ENCODE measurements around the gene BANF2.

Gene BANF2

DNA sequence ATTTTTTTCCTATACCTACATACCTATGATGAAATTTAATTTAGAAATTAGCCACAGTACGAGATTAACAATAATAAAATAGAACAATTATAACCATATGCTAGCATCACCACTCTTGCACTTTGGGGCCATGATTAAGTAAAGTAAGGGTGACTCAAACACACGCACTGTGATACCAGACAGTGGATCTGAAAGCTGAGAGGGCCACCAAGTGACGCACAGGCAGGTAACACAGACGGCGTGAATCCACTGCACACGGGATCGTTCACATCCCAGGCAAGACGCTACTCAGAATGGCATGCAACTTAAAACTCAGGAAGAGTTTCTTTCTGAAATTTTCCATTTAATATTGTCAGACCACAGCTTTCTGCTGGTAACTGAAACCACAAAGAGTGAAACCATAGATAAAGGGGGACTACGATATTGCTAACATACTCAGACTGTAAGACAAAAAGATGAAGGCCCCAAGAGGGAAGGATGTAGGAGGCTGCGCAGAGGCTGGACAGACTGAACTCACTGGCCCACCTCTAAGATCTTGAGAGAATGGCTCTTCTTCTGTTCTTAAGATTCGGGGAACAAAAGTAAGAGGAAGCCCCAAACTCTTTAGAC is 35.6 kb upstream of the BANF2 start:
- DNase-seq (ENCODE audit: low read depth in 3 of 3): no peak

DNA sequence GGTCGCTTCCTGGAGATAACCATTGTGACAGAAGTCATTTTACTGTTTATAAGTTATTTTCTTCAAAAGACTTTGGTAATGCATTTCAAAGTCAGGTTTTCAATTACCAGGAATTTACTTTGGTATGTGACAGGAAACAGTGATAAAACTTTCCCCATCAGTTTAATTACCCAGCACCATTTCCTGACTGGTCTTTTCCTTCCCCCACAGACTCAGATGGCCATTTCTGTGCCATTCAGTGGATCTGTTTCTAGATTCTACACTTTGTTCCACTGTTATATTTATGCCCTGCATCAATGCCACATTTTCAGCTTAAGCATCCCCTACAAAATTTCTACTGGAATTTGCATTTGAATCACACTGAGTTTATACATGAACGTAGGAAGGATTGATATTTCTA is 34.0 kb upstream of the BANF2 start:
- no peak for DNase-seq (ENCODE audit: low read depth in 3 of 3)

DNA sequence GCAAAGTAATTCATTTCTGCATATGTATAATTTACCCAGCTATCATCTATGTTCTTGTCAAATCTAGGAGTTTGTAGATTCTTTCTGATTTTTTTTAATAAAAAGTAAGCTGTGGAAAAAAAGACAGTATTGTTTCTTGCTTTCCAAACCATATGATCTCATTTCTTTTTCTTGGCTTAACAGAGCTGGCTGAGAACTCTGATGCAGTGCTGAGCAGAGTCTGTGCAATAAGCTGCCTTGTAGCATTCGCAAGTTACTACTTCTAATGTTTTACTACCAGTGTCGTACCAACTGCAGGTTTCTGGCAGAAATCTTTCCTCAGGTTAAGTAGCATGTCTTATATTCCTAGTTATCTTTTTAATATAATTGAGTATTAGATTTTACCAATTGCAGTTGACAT is 33.3 kb upstream of the BANF2 start:
- no peak for DNase-seq (ENCODE audit: low read depth in 3 of 3)

DNA sequence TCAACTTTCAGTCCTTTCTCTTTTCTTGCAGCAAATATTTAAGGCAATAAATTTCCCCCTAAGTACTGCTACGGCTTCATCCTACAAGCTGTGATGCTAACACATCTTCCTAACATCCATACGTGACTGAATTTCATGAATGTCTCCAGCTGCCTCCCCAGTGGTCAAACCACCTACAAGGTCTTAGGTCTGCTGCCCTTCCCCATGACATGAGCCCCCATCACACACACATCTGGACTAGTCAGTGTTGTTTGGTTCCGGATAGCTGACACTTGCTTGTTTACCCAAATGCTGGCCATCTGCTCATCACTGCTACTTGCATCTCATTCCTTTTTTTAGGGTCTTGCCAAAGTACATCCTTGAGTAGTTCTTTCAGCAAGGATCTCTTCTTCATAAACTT is 32.3 kb upstream of the BANF2 start:
- no peak for DNase-seq (ENCODE audit: low read depth in 3 of 3)

DNA sequence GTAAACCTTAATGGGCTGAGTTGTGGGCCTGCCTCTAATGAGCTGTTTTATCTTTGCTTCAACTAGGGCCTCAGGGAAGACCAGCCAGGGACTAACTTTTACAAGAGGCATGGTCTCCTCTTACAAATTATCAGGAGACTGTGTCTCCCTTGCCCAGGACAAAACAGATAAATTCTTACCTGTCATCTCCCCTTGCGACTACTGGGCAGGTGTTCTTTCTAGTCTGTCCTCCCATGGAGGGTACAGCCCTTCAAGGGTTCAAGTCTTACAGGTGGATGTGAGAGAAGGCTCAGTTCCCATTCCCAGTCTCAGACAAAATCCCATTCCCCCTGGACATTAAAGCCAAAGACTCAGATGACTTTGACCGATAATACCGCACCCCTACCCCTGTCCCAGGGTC is 31.3 kb upstream of the BANF2 start:
- no peak for DNase-seq (ENCODE audit: low read depth in 3 of 3)

DNA sequence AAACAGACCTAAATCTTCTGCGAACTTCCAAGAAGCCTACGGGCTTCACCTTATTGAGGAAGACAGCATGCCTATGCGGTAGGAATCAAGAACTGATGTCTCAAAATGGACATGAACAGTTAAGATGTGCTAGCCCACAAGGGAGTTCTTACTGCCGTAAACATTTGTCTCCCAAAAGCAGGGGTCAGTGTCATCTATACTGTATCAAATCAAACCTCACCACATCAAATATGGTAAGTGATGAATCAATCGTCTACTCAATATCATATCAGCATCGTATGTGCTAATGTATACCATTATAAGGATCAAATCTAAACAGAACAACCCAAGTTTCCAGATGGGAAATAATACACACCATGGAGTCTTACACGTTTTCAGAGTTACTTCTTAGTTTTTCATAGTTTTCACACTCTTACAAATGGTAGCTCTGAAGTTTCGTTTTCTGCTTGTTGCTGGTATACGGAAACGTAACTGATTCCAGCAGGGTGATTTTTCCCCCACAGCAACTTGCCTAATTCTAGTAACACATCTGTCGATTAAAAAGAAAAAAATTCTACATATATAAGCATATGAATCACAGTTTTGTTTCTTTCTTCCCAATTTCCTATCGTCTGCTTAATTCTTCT is 30.3 kb upstream of the BANF2 start:
- DNase-seq (ENCODE audit: low read depth in 3 of 3): no peak

DNA sequence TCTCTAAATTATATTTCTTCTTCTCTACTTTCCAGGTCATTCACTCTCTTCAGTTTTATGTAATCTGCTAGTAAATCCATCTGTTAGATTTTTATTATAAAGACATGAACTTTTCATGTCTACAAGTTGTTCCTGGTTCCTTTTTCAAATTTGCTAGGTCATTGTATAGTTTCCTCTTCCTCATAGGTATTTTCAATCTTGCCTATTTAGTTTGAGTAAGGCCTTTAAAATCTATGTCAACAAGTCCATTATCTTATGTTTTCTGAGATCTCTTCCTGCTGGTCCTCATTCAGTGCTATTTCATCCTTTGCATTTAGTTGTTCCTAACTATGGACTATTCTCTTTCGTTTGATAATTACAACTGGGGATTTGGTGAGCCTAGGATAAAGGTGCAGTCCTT is 28.8 kb upstream of the BANF2 start:
- no peak for DNase-seq (ENCODE audit: low read depth in 3 of 3)

DNA sequence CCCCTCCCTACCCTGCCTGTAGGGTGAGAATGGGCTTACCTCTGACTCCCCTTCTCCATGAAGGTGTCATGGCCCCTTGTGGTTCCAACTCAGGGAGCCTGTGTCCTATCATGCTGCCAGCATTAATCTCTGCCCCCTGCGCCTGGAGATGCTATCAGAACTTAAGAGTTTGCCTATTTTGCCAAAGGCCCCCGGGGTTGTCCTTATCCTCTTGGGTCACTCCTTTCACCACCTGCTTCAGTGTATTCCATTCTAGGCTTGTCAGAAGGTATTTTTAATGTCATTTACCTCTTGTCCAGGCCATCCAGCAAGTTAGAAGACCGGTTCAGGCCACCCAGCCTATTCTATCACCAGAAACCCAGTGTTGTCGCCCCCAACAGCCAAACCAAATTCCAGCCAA is 28.2 kb upstream of the BANF2 start:
- no peak for DNase-seq (ENCODE audit: low read depth in 3 of 3)

DNA sequence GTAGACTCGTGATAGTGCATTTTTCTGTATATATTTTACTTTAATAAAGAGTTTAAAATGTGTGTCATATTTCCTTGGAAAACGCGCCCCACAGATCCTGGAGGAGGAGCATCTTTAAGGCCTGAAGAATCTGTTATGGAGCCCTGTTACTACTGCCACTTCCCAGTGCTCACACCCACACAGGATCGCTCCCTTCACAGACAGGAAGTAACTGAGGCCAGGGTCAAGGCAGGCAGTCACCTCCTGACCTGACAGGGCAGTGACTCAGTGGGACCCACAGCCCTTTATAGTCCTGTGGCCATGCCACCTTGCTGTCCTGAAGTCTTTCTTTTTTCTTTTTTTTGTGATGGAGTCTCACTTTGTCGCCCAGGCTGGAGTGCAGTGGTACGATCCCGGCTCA is 26.7 kb upstream of the BANF2 start:
- no peak for DNase-seq (ENCODE audit: low read depth in 3 of 3)

DNA sequence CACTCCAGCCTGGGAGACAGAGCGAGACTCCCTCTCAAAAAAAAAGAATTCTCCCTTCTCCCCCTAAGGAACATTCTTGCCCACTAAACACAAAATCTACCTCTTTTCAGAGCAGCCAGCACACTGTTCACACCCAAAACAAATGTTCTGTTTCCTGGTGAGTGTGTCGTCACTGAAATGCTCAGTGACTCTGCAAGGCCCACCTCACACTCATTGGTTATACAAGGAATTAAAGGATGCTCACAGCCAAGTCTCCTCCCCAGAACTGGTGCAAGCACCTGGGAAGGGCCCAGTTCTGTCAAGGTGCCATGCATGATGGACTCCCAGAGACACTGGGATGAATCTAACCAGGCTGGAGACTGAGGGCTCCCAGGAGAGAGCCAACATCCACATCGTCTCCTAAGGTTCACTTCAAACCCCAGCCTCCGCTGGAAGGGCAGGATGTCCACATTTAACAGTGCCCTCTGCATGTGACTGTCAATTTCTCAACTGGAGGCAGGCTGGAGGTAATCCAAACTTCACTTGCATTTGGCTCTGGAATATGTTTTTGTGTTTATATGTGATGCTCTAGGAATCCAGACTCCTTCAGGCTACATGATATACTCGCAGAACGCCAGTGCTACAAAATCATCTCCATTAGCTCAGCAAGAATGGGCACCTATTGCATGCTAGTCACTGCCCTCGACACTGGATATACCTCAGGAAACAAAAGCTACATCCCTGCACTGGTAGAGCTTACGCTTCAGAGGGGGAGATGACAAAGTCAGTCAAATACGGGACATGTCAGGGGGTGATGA is 24.8 kb upstream of the BANF2 start:
- DNase-seq (ENCODE audit: low read depth in 3 of 3): no peak

DNA sequence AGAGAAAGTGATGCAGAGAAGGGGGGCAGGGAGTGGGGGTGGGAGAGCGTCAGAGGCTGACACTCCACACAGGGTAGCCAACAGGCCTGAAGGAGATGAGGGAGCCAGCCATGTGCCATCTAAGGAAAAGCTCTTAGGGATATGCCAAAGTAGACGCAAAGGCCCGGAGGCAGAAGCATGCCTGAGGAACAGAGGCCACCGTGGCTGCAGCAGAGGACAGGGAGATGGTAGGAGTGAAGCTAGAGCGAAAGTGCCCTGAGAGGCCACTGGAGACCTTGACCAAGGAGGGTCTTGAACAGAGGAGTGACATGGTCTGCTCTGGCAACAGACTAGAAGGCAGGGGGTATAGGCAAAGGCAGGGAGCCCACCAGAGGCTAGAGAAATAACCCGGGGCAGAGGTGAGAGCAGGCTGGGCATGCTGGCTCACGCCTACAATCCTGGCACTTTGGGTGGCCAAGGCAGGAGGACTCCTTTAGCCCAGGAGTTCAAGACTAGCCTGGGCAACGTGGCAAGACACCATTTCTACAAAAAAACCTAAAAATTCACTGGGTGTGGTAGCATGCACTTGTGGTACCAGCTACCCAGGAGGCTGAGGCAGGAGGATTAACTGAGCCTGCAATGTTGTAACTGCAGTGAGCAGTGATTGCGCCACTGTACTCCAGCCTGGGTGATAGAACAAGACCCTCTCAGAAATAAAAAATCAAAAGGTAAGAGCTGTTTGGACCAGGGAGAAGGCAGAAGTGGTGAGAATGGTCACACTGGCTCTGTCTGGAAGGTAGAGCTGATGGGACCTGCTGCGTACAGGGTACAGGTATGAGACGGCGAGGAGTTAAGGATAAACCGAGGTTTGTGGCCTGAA is 24.0 kb upstream of the BANF2 start:
- no peak for DNase-seq (ENCODE audit: low read depth in 3 of 3)

DNA sequence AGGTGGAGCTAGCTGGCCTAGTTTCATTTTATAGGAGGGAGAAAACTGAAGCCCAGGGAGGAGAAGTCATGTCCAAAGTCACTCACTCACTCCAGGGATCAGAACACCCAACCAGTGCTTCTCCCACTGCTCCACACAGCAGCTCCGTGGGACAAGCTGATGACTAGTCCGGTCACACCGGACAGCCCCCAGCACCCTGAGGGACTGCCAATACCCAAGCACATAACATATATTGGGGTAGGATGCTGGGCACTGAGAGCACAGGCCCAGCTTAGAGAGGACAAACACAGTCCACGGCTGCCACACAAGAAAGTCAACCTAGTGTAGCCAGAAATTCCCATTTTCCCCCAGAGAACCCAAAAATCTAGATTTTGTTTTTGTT is 23.4 kb upstream of the BANF2 start:
- DNase-seq (ENCODE audit: low read depth in 3 of 3): no peak

DNA sequence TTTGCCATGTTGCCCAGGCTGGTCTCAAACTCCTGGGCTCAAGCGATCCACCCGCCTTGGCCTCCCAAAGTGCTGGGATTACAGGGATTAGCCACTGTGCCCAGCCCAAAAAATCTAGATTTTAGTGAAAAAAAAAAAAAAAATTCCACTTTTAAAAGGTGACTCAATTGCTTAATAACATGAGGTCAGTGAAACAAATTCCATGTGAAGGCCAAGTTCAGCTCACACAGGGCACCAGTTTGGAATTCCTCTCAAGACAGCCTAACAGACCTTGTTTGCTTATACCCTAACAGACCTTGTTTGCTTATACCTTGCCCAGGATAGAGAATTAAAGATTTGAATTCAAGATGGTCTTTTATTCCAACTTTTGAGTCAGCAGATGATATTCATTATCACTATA is 22.8 kb upstream of the BANF2 start:
- DNase-seq (ENCODE audit: low read depth in 3 of 3): no peak

DNA sequence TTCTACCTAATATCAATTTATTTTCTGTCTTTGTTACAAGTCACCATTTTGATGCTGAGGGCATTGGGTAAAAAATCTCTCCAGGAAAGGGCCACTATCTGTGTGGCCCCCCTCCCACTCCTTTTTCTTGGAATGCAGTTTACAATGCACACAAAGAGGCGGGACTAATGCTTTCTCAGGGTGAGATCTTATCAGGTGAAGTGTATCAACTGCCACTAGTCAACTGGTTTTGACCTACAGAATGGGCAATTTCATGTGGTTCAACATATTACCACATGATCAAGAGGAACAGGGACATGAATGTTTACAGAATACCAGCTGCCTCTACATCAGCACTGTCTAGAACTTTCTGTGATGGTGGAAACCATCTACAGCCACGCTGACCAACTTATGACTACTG is 21.5 kb upstream of the BANF2 start:
- DNase-seq (ENCODE audit: low read depth in 3 of 3): no peak

DNA sequence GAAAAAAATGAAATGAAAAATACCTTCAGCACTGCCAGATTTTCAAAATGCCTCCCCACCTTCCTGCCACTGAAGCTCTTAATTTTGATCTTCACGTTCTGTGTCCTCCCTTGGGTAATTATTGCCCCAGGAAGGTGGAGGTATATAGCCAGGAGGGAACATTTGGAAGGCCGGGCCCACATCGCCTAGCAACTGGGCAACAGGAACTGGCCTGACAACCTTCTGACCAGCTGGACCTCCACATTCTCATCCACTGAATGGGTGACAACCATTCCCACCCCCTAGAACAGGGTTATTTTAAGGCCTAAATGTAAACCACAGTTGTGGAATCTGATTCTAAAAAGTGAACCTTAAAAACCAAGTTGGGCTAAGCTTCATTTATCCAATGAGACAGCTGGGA is 20.9 kb upstream of the BANF2 start:
- no peak for DNase-seq (ENCODE audit: low read depth in 3 of 3)

DNA sequence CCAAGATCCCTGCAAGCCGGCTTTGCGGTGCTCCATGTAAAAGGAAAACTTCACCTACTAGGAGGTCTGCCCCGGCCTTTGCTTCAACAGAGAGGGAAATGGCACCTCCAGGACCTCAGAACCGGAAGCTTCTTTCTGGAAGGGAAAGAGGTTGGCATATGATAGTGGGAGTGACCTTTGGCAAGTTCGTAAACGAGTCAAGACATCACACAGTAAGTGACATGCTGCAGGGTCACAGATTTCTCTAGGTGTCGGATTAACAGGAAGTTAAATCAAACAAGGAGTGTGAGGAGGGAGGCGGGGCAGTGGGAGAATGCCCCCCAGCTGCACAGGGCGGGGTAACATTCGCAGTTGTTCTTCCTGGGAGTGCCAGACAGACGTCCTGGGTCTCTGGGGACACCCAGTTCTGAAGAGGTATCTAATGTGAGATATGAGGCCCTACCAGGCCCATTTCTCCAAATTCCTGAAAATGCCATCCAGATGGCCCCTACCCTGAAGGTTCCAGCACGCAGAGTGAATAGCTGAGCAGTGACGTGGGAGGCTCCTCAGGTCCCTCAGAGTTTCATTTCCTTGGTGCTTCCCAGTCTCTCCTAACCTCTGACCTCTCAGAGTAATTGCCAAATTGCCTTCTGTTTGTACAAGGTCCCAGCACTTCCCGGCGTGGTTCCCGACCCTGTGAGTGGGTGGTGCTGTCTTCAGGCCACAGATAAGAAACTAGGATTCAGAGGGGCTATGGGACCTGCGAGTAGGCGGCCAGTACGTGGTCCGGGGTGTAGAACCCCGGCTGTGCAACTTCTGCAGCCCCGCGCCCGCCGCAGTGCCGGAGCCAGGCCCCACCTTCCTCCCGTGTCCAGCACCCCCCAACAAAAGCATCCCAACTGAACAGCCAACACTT is 19.6 kb upstream of the BANF2 start:
- no peak for DNase-seq (ENCODE audit: low read depth in 3 of 3)

DNA sequence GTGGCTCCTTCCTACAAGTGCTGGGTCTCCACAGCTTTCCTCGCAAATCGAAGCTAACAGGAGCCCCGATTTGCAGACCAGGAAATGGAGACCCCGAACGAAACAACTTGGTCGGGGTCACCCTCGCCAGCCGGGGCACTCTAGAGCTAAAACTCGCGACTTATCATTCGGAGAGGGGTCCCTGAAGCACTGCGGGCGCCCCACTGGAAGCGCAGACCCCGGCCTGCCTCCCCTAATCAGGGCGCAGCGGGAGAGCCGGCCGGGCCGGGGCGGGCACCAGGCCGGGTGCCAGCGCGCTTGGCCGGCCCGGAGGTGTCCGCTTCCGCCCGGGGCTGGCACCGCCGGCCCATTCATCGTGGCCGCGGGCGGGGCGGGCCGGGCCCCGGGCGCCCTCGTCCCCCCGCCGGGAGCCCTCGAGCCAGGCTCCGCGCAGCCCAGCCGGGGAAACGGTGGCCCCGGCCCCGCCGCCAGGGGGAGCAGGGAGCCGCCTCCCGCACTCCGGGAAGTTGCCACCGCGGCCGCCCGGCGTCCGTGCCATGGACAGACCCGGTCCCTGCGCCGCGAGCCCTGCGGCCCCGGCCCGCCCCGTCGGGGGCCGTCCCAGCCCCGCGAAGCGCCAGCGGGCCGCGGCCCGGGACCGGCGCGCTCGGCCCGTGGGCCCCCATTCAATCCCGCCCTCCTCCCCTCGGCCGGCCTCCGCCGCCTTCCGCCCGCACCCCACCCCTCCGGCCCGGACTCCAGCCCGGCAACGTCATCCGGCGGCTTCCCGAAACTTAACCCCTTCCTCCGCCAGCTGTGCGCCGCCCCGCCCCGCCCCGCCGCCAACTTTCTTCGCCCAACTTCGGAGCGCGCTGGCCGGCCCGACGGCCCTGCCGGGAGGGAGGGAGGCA is 18.7 kb upstream of the BANF2 start:
- DNase-seq (ENCODE audit: low read depth in 3 of 3): peak; percentile 43 to 70 (median 67)

DNA sequence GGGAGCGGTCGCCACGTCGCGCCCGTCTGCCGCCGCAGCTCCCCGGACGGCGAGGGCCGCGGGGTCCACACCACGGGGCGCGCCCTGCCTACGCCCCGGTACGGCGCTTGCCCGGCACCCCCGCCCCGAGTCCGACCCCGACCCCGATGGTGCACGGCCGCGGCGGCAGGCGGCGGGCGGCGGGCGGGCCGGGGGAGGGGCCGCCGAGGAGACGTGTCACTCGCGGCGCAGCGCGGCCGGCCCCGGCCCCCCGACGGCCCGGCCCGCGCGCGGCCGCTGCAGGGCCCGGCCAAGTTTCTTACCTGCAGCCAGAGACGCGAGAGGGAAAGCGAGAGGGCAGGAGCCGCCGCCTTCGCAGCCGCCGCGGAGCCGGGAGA is 18.1 kb upstream of the BANF2 start:
- DNase-seq (ENCODE audit: low read depth in 3 of 3): peak in 1 of 3 donors; percentile 12

DNA sequence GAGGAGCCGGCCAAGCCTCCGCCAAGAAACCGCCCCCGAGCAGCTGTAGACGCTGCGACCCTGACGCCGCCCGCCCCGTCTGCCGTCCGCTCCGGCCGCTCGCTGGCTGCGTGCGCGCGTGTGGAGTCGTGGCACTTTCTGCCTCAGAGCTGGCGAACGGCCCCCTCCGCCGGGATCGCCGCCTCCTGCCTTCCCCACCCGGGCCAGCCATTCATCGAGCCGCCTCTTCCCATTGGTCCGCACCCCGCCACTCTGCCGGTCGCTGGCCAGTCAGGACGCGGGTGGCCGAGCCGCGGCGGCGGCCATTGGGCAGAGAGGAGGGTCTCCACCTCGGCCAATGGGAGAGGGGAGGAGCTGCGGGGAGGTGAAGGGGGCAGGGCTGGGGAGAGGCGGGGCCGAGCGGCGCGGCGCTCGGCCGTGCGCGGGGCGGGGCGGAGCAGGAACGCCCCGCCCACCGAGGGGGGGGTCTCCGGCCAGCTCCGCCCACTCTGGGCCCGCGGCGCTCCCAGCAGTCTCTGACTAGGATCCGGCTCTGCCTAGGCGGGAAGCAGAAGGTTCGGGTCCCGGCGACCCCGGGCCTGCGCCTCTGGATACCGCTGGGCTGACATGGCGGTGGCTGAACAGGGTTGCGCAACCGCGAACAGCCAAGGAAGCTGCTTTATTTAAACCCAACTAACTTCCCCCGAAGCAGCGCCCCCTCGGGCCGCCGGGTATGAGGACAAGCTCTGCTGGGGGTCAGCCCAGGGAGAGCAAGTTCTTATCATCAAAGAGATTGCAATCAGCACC is 17.5 kb upstream of the BANF2 start, which contains the start of gene RRBP1:
TSS of gene RRBP1 (minus strand) at position 140 of the 786 bp plus-strand sequence. CDS start 21,735 bp downstream, outside the sequence.
- DNase-seq (ENCODE audit: low read depth in 3 of 3): peak; percentile 94 to 95 (median 94)

DNA sequence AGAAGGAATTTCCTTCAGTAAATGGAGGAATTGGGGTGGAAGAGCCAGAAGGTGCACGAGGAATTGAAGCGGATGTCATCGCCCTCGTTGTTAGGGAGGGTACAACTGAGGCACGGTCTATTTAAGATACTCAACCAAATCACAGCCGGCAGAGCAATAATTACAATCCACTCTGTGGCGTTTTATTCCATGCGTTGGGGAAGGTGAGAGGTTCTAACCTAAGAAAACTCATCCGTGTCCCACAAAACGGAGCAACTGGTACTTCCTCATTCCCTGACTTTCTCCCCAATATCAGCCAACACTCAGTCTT is 16.9 kb upstream of the BANF2 start:
- DNase-seq (ENCODE audit: low read depth in 3 of 3): no peak

Data from stimulated activated CD4-positive, alpha-beta T cell treated with anti-CD3 and anti-CD28 coated beads, TNF-alpha, amount 100 ng/mL, for 48 hours (primary cell).